Measurements from ENCODE around the gene NME4.
"Not testable (repeated sequence)": the region's sequence is repeated elsewhere in the genome, so short reads cannot be mapped to it uniquely, and the experiment has no call there.

Gene NME4

DNA sequence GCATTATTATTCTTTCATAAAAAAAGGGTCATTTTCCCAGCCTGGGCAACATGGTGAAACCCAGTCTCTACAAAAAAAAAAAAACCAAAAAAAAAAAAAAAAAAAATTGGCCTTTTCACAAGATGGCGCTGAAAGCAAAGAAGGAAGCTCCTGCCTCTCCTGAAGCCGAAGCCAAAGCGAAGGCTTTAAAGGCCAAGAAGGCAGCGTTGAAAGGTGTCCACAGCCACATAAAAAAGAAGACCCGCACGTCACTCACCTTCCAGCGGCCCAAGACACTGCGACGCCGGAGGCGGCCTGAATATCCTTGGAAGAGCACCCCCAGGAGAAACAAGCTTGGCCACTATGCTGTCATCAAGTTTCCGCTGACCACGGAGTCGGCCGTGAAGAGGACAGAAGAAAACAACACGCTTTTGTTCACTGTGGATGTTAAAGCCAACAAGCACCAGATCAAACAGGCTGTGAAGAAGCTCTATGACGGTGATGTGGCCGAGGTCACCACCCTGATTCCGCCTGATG lies 10.3 kb upstream of the NME4 start:
- Histone ChIP-seq H3K79me1 (replicated peaks; ENCODE audit: low read length, poor library complexity, severe bottlenecking) (no peaks in the 10 kb centered on the region), H3K14ac (ENCODE audit: low read length in 2 of 2) (no peak overlapping the region), H4K91ac (ENCODE audit: low read length) (no peak overlapping the region), H3K4me1 (ENCODE audit: control insufficient read depth, insufficient read depth, low read depth, low read length) (peaks cover 20% of the 10 kb centered on the region), H3K27ac (ENCODE audit: low read length, poor library complexity, severe bottlenecking) (no peak overlapping the region), H3K23ac (ENCODE audit: low read length in 2 of 2) (no peak overlapping the region), H2BK120ac (ENCODE audit: low read depth, low read length) (no peak overlapping the region), H3K4me2 (ENCODE audit: low read length, poor library complexity, severe bottlenecking) (no peak overlapping the region), H3K18ac (ENCODE audit: low read depth in 1 of 2, low read length in 2 of 2) (no peak overlapping the region), H3K36me3 (ENCODE audit: control insufficient read depth in 1 of 2, insufficient read depth in 2 of 2, low read depth in 1 of 2, low read length in 2 of 2) (no peaks in the 10 kb centered on the region), H3K9ac (ENCODE audit: low read length) (no peak overlapping the region), H2AK5ac (ENCODE audit: low read length, severe bottlenecking) (no peak overlapping the region), H2BK5ac (ENCODE audit: low read depth, low read length, poor library complexity, severe bottlenecking) (no peak overlapping the region), H3K4me3 (ENCODE audit: insufficient read depth in 1 of 2, low read depth in 1 of 2, low read length in 2 of 2) (no peak overlapping the region), H3K4ac (ENCODE audit: low read depth in 1 of 2, low read length in 2 of 2) (no peak overlapping the region), H2BK15ac (ENCODE audit: low read depth, poor library complexity, severe bottlenecking) (no peak overlapping the region), H4K8ac (ENCODE audit: low read length) (no peak overlapping the region), H2AFZ (ENCODE audit: low read depth, low read length) (no peak overlapping the region), H3K27me3 (ENCODE audit: control insufficient read depth in 1 of 2, insufficient read depth in 1 of 2, low read length in 2 of 2) (no peaks in the 10 kb centered on the region), H3K9me3 (ENCODE audit: control insufficient read depth, low read length) (no peaks in the 10 kb centered on the region), H2BK12ac (ENCODE audit: low read length in 2 of 2) (peak overlapping the region in 1 of 2 experiments; percentile 29)
- peak; percentile 31 for DNase-seq
- WGBS: 82% methylated on average over 19 of the region's 19 CpGs

GRCh38 chr16:387761-388666 lies 9.0 kb upstream of the NME4 start:
- peak; percentile 82 for DNase-seq
- H3K79me1 ChIP-seq (replicated peaks; ENCODE audit: low read length, poor library complexity, severe bottlenecking); H4K91ac ChIP-seq (ENCODE audit: low read length); H3K36me3 ChIP-seq (ENCODE audit: control insufficient read depth in 1 of 2, insufficient read depth in 2 of 2, low read depth in 1 of 2, low read length in 2 of 2); H2BK15ac ChIP-seq (ENCODE audit: low read depth, poor library complexity, severe bottlenecking); H3K14ac ChIP-seq (ENCODE audit: low read length in 2 of 2); H3K27ac ChIP-seq (ENCODE audit: low read length, poor library complexity, severe bottlenecking); H2AFZ ChIP-seq (ENCODE audit: low read depth, low read length); H2BK5ac ChIP-seq (ENCODE audit: low read depth, low read length, poor library complexity, severe bottlenecking); H4K8ac ChIP-seq (ENCODE audit: low read length); H2BK12ac ChIP-seq (ENCODE audit: low read length in 2 of 2); H2AK5ac ChIP-seq (ENCODE audit: low read length, severe bottlenecking); H3K27me3 ChIP-seq (ENCODE audit: control insufficient read depth in 1 of 2, insufficient read depth in 1 of 2, low read length in 2 of 2); H2BK120ac ChIP-seq (ENCODE audit: low read depth, low read length); H3K4me2 ChIP-seq (ENCODE audit: low read length, poor library complexity, severe bottlenecking); H3K9me3 ChIP-seq (ENCODE audit: control insufficient read depth, low read length): not testable (repeated sequence)
- H3K4ac ChIP-seq (ENCODE audit: low read depth in 1 of 2, low read length in 2 of 2): peak overlapping the region in 1 of 2 experiments; percentile 35
- peak overlapping the region in 1 of 2 experiments; percentile 42 for H3K18ac ChIP-seq (ENCODE audit: low read depth in 1 of 2, low read length in 2 of 2)
- H3K4me3 ChIP-seq (ENCODE audit: insufficient read depth in 1 of 2, low read depth in 1 of 2, low read length in 2 of 2): peak overlapping the region in 1 of 2 experiments; percentile 58
- peak overlapping the region; percentile 49 for H3K9ac ChIP-seq (ENCODE audit: low read length)
- H3K23ac ChIP-seq (ENCODE audit: low read length in 2 of 2): peak overlapping the region in 1 of 2 experiments; percentile 37
- WGBS: 14% methylated on average over 14 of the region's 20 CpGs
- peaks cover 12% of the 10 kb centered on the region for H3K4me1 ChIP-seq (ENCODE audit: control insufficient read depth, insufficient read depth, low read depth, low read length)

- no peak overlapping the region for H2BK120ac ChIP-seq (ENCODE audit: low read depth, low read length)
- H3K27me3 ChIP-seq (ENCODE audit: control insufficient read depth in 1 of 2, insufficient read depth in 1 of 2, low read length in 2 of 2): no peaks in the 10 kb centered on the region
- H3K4me1 ChIP-seq (ENCODE audit: control insufficient read depth, insufficient read depth, low read depth, low read length): no peaks in the 10 kb centered on the region
- peak overlapping the region; percentile 93 for H2BK15ac ChIP-seq (ENCODE audit: low read depth, poor library complexity, severe bottlenecking)
- no peak overlapping the region for H3K23ac ChIP-seq (ENCODE audit: low read length in 2 of 2)
- H4K91ac ChIP-seq (ENCODE audit: low read length): peak overlapping the region; percentile 92
- peak overlapping the region; percentile 27 to 92 for H2BK12ac ChIP-seq (ENCODE audit: low read length in 2 of 2)
- WGBS: 91% methylated on average over 10 of the region's 10 CpGs
- no peak for DNase-seq
- no peak overlapping the region for H2BK5ac ChIP-seq (ENCODE audit: low read depth, low read length, poor library complexity, severe bottlenecking)
- no peaks in the 10 kb centered on the region for H3K9me3 ChIP-seq (ENCODE audit: control insufficient read depth, low read length)
- peak overlapping the region; percentile 76 for H4K8ac ChIP-seq (ENCODE audit: low read length)
- no peak overlapping the region for H3K27ac ChIP-seq (ENCODE audit: low read length, poor library complexity, severe bottlenecking)
- no peak overlapping the region for H3K4me2 ChIP-seq (ENCODE audit: low read length, poor library complexity, severe bottlenecking)
- H3K14ac ChIP-seq (ENCODE audit: low read length in 2 of 2): peak overlapping the region in 1 of 2 experiments; percentile 6
- H2AFZ ChIP-seq (ENCODE audit: low read depth, low read length): no peak overlapping the region
- no peak overlapping the region for H3K4me3 ChIP-seq (ENCODE audit: insufficient read depth in 1 of 2, low read depth in 1 of 2, low read length in 2 of 2)
- peak overlapping the region; percentile 54 to 86 for H3K18ac ChIP-seq (ENCODE audit: low read depth in 1 of 2, low read length in 2 of 2)
- H3K36me3 ChIP-seq (ENCODE audit: control insufficient read depth in 1 of 2, insufficient read depth in 2 of 2, low read depth in 1 of 2, low read length in 2 of 2): no peaks in the 10 kb centered on the region
- H2AK5ac ChIP-seq (ENCODE audit: low read length, severe bottlenecking): no peak overlapping the region
- H3K79me1 ChIP-seq (replicated peaks; ENCODE audit: low read length, poor library complexity, severe bottlenecking): no peaks in the 10 kb centered on the region
- H3K4ac ChIP-seq (ENCODE audit: low read depth in 1 of 2, low read length in 2 of 2): no peak overlapping the region
- no peak overlapping the region for H3K9ac ChIP-seq (ENCODE audit: low read length)
Observed at GRCh38 chr16:389352-389751, 7.6 kb upstream of the NME4 start.

DNA sequence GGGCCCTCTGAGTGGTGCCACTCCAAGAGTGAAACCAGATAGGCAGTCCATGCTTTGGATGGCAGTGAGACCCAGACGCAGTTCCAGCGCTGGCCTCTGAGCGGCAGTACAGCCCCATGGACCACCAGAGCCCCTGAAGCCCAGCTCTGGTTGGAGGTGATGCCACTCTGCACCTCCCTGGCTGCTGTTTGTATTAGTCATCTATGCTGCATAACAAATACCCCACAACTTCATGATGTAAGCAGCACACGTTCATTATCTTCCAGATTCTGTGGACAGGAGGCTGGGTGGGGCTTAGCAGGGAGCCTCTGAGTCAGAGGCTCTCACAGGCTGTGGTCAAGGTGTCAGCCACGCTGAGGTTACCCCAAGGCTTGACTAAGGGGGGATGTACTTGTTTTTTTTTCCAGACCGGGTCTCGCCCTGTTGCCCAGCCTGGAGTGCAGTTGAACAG lies 5.1 kb upstream of the NME4 start:
- Histone ChIP-seq H3K4ac (ENCODE audit: low read depth in 1 of 2, low read length in 2 of 2) (no peak overlapping the region), H2BK12ac (ENCODE audit: low read length in 2 of 2) (peak overlapping the region in 1 of 2 experiments; percentile 43), H3K18ac (ENCODE audit: low read depth in 1 of 2, low read length in 2 of 2) (no peak overlapping the region), H3K4me3 (ENCODE audit: insufficient read depth in 1 of 2, low read depth in 1 of 2, low read length in 2 of 2) (no peak overlapping the region), H3K36me3 (ENCODE audit: control insufficient read depth in 1 of 2, insufficient read depth in 2 of 2, low read depth in 1 of 2, low read length in 2 of 2) (no peaks in the 10 kb centered on the region), H3K14ac (ENCODE audit: low read length in 2 of 2) (no peak overlapping the region), H4K8ac (ENCODE audit: low read length) (no peak overlapping the region), H2BK120ac (ENCODE audit: low read depth, low read length) (no peak overlapping the region), H3K27ac (ENCODE audit: low read length, poor library complexity, severe bottlenecking) (no peak overlapping the region), H3K27me3 (ENCODE audit: control insufficient read depth in 1 of 2, insufficient read depth in 1 of 2, low read length in 2 of 2) (no peaks in the 10 kb centered on the region), H3K79me1 (replicated peaks; ENCODE audit: low read length, poor library complexity, severe bottlenecking) (no peaks in the 10 kb centered on the region), H2BK15ac (ENCODE audit: low read depth, poor library complexity, severe bottlenecking) (no peak overlapping the region), H4K91ac (ENCODE audit: low read length) (no peak overlapping the region), H2AFZ (ENCODE audit: low read depth, low read length) (no peak overlapping the region), H2BK5ac (ENCODE audit: low read depth, low read length, poor library complexity, severe bottlenecking) (no peak overlapping the region), H3K9ac (ENCODE audit: low read length) (no peak overlapping the region), H3K23ac (ENCODE audit: low read length in 2 of 2) (no peak overlapping the region), H2AK5ac (ENCODE audit: low read length, severe bottlenecking) (no peak overlapping the region), H3K4me2 (ENCODE audit: low read length, poor library complexity, severe bottlenecking) (no peak overlapping the region), H3K9me3 (ENCODE audit: control insufficient read depth, low read length) (no peaks in the 10 kb centered on the region), H3K4me1 (ENCODE audit: control insufficient read depth, insufficient read depth, low read depth, low read length) (peaks cover 4% of the 10 kb centered on the region)
- WGBS: 59% methylated on average over 7 of the region's 7 CpGs
- DNase-seq: peak; percentile 81
